ENCODE results near the gene OPN1MW. TPM values are rescaled to one million over a fixed set of nuclear protein-coding genes. Genes with fewer than 3 reads are reported as not detected.

OPN1MW gene
- total and polyA plus RNA-seq, 10 donors = not detected

Other genes starting within 250 kb of the OPN1MW start
- gene NAA10, start 247.6 kb upstream of the OPN1MW start, total RNA-seq = 10 to 100 TPM; 56.4 to 89.1 (median 85.5) TPM
- gene NAA10, start 247.6 kb upstream of the OPN1MW start, polyA plus RNA-seq = 100 to 1,000 TPM; 123 to 174 (median 168) TPM
- 100 to 1,000 TPM in 1 of 7 donors, 10 to 100 TPM in 6; 42.0 to 105 (median 63.6) TPM for gene RENBP, start 238.0 kb upstream of the OPN1MW start, total RNA-seq
- gene RENBP, start 238.0 kb upstream of the OPN1MW start, polyA plus RNA-seq = 10 to 100 TPM; 44.3 to 91.3 (median 47.9) TPM
- 10 to 100 TPM; 50.6 to 86.5 (median 62.1) TPM for gene HCFC1, start 210.8 kb upstream of the OPN1MW start, total RNA-seq
- gene HCFC1, start 210.8 kb upstream of the OPN1MW start, polyA plus RNA-seq = 10 to 100 TPM in 2 of 3 donors, 1 to 10 TPM in 1; 9.5 to 22.7 (median 11.4) TPM
- 10 to 100 TPM in 1 of 7 donors, 1 to 10 TPM in 6; 2.0 to 12.2 (median 6.2) TPM for gene TMEM187, start 209.8 kb upstream of the OPN1MW start, total RNA-seq
- gene TMEM187, start 209.8 kb upstream of the OPN1MW start, polyA plus RNA-seq = 1 to 10 TPM; 3.3 to 7.4 (median 4.9) TPM
- gene IRAK1, start 162.7 kb upstream of the OPN1MW start, total RNA-seq = 100 to 1,000 TPM in 2 of 7 donors, 10 to 100 TPM in 5; 86.2 to 118 (median 91.1) TPM
- 10 to 100 TPM; 46.4 to 85.2 (median 55.2) TPM for gene IRAK1, start 162.7 kb upstream of the OPN1MW start, polyA plus RNA-seq
- gene MECP2, start 84.9 kb upstream of the OPN1MW start, total RNA-seq = 100 to 1,000 TPM in 1 of 7 donors, 10 to 100 TPM in 6; 63.3 to 104 (median 83.5) TPM
- gene MECP2, start 84.9 kb upstream of the OPN1MW start, polyA plus RNA-seq = 10 to 100 TPM; 15.2 to 22.7 (median 17.7) TPM
- not detected for gene OPN1LW, start 38.4 kb upstream of the OPN1MW start, total RNA-seq
- gene OPN1LW, start 38.4 kb upstream of the OPN1MW start, polyA plus RNA-seq = not detected
- gene OPN1MW2, start 37.2 kb downstream of the OPN1MW start, total RNA-seq = not detected
- gene OPN1MW2, start 37.2 kb downstream of the OPN1MW start, polyA plus RNA-seq = not detected
- gene OPN1MW3, start 75.0 kb downstream of the OPN1MW start, total RNA-seq = not detected
- gene OPN1MW3, start 75.0 kb downstream of the OPN1MW start, polyA plus RNA-seq = not detected
- gene TEX28, start 112.5 kb downstream of the OPN1MW start, total RNA-seq = not detected
- not detected for gene TEX28, start 112.5 kb downstream of the OPN1MW start, polyA plus RNA-seq
- gene TKTL1, start 113.2 kb downstream of the OPN1MW start, total RNA-seq = 1 to 10 TPM in 3 of 7 donors, under 1 TPM in 3, not detected in 1; 0.42 to 3.7 (median 1.2) TPM
- under 1 TPM; 0.13 to 0.57 (median 0.24) TPM for gene TKTL1, start 113.2 kb downstream of the OPN1MW start, polyA plus RNA-seq
- gene FLNA, start 192.0 kb downstream of the OPN1MW start, total RNA-seq = 1,000 to 10,000 TPM in 1 of 7 donors, 100 to 1,000 TPM in 6; 401 to 1,447 (median 668) TPM
- 100 to 1,000 TPM; 259 to 548 (median 322) TPM for gene FLNA, start 192.0 kb downstream of the OPN1MW start, polyA plus RNA-seq
- gene EMD, start 196.7 kb downstream of the OPN1MW start, total RNA-seq = 10 to 100 TPM; 29.8 to 56.3 (median 49.9) TPM
- gene EMD, start 196.7 kb downstream of the OPN1MW start, polyA plus RNA-seq = 10 to 100 TPM; 77.8 to 83.1 (median 78.9) TPM
- gene RPL10, start 215.8 kb downstream of the OPN1MW start, total RNA-seq = 1,000 to 10,000 TPM; 2,711 to 4,089 (median 3,238) TPM
- 1,000 to 10,000 TPM; 6,919 to 9,324 (median 8,870) TPM for gene RPL10, start 215.8 kb downstream of the OPN1MW start, polyA plus RNA-seq
- 10 to 100 TPM; 25.9 to 54.5 (median 43.5) TPM for gene DNASE1L1, start 226.7 kb downstream of the OPN1MW start, total RNA-seq
- 10 to 100 TPM; 18.1 to 26.5 (median 22.5) TPM for gene DNASE1L1, start 226.7 kb downstream of the OPN1MW start, polyA plus RNA-seq
- 100 to 1,000 TPM in 1 of 7 donors, 10 to 100 TPM in 6; 70.1 to 107 (median 76.3) TPM for gene TAFAZZIN, start 228.9 kb downstream of the OPN1MW start, total RNA-seq
- 100 to 1,000 TPM in 2 of 3 donors, 10 to 100 TPM in 1; 65.7 to 135 (median 115) TPM for gene TAFAZZIN, start 228.9 kb downstream of the OPN1MW start, polyA plus RNA-seq
- 100 to 1,000 TPM in 3 of 7 donors, 10 to 100 TPM in 4; 80.3 to 127 (median 99.9) TPM for gene ATP6AP1, start 246.1 kb downstream of the OPN1MW start, total RNA-seq
- 10 to 100 TPM; 34.2 to 62.3 (median 44.1) TPM for gene ATP6AP1, start 246.1 kb downstream of the OPN1MW start, polyA plus RNA-seq